Measurements from ENCODE around the gene REXO1.
"Not testable (repeated sequence)": the region's sequence is repeated elsewhere in the genome, so short reads cannot be mapped to it uniquely, and the experiment has no call there.

The REXO1 gene, protein sequence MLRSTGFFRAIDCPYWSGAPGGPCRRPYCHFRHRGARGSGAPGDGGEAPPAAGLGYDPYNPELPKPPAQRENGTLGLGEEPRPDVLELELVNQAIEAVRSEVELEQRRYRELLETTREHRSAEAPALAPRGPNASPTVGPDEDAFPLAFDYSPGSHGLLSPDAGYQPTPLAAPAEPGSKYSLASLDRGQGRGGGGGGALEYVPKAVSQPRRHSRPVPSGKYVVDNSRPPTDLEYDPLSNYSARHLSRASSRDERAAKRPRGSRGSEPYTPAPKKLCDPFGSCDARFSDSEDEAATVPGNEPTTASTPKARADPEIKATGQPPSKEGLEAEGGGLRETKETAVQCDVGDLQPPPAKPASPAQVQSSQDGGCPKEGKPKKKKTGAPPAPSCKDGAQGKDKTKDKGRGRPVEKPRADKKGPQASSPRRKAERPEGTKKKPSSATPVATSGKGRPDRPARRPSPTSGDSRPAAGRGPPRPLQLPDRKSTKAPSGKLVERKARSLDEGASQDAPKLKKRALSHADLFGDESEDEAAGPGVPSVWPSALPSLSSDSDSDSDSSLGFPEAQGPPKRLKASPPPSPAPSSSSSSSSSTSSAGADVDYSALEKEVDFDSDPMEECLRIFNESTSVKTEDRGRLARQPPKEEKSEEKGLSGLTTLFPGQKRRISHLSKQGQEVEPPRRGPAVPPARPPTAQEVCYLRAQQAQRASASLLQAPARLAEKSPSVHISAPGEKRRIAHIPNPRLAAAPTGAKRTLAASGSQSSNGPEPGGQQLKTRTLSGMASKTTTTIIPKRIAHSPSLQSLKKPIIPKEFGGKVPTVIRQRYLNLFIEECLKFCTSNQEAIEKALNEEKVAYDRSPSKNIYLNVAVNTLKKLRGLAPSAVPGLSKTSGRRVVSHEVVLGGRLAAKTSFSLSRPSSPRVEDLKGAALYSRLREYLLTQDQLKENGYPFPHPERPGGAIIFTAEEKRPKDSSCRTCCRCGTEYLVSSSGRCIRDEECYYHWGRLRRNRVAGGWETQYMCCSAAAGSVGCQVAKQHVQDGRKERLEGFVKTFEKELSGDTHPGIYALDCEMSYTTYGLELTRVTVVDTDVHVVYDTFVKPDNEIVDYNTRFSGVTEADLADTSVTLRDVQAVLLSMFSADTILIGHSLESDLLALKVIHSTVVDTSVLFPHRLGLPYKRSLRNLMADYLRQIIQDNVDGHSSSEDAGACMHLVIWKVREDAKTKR

DNA sequence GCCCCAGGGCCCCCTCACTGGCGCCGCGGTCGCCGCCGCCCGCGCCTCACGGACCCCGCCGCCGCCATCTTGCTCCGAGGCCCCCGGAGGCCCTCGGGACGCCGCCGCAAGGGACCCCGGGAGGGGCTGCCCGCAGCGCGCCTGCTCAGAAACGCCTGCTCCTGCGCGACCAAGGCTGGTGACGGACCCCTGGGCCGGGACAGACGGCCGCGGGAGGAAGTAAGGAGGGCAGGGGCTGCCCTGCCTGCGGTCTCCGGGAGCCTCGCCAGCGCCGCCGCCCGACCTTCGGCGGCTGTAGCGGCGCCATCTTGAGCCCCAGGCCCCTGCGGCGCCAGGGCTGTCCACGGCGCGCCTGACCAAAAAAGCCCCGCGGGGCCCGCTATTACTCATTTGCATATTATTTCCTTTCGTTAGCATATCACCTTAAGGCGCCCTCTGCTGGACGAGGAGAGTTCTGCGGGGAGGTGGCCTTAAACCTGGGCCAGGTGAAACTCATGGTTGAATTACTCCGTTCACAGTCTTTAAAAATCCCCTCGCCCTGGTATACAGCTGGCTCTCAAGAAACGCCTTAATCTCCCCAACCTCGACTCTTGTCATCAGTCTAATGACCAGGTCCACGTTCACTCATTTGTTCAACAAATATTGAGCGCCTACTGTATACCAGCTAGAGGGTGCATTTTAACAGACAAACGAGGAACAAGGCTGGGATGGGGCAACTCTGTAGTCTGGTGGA, at the start of gene REXO1:
TSS of gene REXO1 (minus strand) at position 85 of the 733 bp plus-strand sequence. CDS start 125 bp downstream, outside the sequence.
- DNase-seq (ENCODE audit: low spot score) = peak; percentile 94
- TF ChIP-seq, protein P1, sequence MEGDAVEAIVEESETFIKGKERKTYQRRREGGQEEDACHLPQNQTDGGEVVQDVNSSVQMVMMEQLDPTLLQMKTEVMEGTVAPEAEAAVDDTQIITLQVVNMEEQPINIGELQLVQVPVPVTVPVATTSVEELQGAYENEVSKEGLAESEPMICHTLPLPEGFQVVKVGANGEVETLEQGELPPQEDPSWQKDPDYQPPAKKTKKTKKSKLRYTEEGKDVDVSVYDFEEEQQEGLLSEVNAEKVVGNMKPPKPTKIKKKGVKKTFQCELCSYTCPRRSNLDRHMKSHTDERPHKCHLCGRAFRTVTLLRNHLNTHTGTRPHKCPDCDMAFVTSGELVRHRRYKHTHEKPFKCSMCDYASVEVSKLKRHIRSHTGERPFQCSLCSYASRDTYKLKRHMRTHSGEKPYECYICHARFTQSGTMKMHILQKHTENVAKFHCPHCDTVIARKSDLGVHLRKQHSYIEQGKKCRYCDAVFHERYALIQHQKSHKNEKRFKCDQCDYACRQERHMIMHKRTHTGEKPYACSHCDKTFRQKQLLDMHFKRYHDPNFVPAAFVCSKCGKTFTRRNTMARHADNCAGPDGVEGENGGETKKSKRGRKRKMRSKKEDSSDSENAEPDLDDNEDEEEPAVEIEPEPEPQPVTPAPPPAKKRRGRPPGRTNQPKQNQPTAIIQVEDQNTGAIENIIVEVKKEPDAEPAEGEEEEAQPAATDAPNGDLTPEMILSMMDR (IDR thresholded peaks at IDR 0.05; ENCODE audit: borderline replicate concordance, control extremely low read depth, extremely low read depth, insufficient read depth, missing control alignments) = peak; percentile 96
- in situ Hi-C loops (cut with MboI; ENCODE audit: low sequenced_read_pairs, unreplicated experiment) = no loop called here

DNA sequence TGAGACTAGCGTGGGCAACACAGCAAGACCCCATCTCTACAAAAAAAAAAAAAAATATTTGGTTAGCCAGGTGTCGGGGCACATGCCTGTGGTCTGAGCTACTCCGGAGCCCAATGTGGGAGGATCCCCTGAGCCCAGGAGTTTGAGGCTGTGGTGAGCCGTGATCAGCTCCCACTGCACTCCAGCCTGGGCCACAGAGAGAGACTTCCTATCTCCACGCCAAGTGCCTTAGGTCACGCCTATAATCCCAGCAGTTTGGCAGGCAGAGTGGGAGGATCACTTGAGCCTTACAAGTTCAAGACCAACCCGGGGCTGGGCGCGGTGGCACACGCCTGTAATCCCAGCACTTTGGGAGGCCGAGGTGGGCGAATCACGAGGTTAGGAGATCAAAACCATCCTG, 48.2 kb upstream of the REXO1 start:
- TF ChIP-seq, protein P1 (IDR thresholded peaks at IDR 0.05; ENCODE audit: borderline replicate concordance, control extremely low read depth, extremely low read depth, insufficient read depth, missing control alignments) = no peak
- no peak for DNase-seq (ENCODE audit: low spot score)

DNA sequence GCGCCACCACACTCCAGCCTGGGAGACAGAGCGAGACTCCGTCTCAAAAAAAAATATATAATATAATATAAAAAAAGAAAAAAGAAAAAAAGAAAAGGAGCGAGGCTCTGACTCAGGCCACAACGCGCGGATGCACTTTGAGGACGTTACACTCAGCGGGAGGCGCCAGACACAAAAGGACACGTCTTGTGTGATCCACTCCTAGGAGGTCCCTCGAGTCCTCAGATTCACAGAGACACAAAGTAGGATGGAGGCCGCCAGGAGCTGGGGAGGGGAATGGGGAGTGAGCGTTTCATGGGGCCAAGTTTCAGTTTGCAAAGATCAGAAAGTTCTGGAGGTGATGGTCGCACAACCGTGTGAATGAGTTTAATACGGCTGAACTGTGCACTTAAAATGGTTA, 45.5 kb upstream of the REXO1 start:
- in situ Hi-C loops (cut with MboI; ENCODE audit: low sequenced_read_pairs, unreplicated experiment) = no loop called here

More for the DNA sequence above, 48.2 kb upstream of the REXO1 start:
- in situ Hi-C loops (cut with MboI; ENCODE audit: low sequenced_read_pairs, unreplicated experiment) = no loop called here

DNA sequence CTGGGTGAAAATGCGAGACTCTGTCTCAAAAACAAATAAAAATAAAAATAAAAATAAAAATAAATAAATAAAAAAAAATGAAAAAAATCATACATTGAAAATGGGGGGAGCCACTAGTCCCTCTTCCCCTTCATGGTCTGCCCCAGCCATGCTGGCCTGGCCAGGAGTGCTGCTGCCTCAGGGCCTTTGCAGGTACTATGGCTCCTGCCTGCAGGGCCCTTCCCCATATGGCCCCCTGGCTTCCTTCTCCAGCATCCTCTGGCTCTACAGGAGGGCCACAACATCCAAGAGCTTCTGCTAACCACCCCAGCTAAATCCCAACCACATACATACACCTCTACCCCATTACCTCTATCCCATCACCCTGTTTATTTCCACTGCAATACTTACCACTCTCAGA, 41.6 kb upstream of the REXO1 start:
- TF ChIP-seq, protein P1 (IDR thresholded peaks at IDR 0.05; ENCODE audit: borderline replicate concordance, control extremely low read depth, extremely low read depth, insufficient read depth, missing control alignments) = no peak
- in situ Hi-C loops (cut with MboI; ENCODE audit: low sequenced_read_pairs, unreplicated experiment) = no loop called here

More for the DNA sequence above, 45.5 kb upstream of the REXO1 start:
- DNase-seq (ENCODE audit: low spot score) = no peak
- TF ChIP-seq, protein P1 (IDR thresholded peaks at IDR 0.05; ENCODE audit: borderline replicate concordance, control extremely low read depth, extremely low read depth, insufficient read depth, missing control alignments) = no peak

DNA sequence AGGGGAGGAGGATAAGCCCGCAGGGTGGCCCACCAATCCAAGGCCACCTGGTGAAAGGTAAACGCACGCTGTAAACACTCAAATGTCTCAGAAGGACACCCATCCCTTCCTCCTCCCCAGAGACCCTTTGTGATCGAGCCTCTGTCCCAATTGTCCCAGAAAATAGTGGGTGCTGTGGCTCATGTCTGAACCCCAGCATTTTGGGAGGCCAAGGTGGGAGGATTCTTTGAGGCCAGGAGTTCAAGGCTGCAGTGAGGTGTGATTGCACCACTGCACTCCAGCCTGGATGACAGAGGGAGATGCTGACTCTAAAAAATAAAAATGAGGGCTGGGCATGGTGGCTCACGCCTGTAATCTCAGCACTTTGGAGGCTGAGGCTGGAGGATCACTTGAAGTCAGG, 40.1 kb upstream of the REXO1 start:
- TF ChIP-seq, protein P1 (IDR thresholded peaks at IDR 0.05; ENCODE audit: borderline replicate concordance, control extremely low read depth, extremely low read depth, insufficient read depth, missing control alignments) = no peak
- in situ Hi-C loops (cut with MboI; ENCODE audit: low sequenced_read_pairs, unreplicated experiment) = no loop called here
- DNase-seq (ENCODE audit: low spot score) = no peak

More for the DNA sequence above, 41.6 kb upstream of the REXO1 start:
- no peak for DNase-seq (ENCODE audit: low spot score)

DNA sequence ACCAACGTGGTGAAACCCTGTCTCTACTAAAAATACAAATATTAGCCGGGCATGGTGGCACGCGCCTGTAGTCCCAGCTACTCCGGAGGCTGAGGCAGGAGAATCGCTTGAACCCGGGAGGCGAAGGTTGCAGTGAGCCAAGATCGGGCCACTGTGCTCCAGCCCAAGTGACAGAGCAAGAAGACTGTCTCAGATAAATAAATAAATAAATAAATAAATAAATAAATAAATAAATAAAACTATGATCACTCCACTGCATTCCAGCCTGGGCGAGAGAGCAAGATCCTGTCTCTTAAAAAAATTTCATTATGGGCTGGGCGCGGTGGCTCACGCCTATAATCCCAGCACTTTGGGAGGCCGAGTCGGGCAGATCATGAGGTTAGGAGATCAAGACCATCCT, 38.1 kb upstream of the REXO1 start:
- in situ Hi-C loops (cut with MboI; ENCODE audit: low sequenced_read_pairs, unreplicated experiment) = not testable (repeated sequence)

DNA sequence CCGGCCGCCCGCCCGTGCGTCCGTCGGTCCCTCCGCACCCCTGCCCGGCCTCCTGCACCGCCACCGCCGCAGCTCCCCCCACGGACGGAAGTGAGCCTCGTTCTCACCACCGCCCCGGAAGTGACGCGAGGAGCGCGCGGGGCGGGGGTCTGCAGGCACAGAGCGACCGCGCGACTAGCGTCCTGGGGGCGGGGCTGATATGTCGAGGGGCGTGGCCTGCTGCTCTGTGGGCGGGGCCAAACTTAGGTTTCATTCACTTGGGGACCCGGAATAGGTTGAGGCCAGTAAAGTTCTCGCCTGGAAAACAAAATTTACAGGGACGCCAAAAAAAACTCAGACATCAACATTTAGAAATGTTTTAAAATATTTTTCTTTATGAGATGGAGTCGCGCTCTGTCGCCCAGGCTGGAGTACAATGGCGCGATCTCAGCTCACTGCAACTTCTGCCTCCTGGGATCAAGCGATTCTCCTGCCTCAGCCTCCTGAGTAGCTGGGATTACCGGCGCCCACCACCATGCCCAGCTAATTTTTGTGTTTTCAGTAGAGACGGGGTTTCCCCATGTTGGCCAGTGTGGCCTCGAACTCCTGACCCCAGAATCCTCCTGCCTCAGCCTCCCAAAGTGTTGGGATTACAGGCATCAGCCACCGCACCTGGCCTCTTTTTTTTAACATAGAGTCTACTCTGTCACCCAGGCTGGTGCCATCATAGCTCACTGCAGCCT, 37.3 kb upstream of the REXO1 start, which contains the start of gene ABHD17A:
TSS of gene ABHD17A (minus strand) at position 99 of the 722 bp plus-strand sequence. CDS start 3,930 bp downstream, outside the sequence.
- DNase-seq (ENCODE audit: low spot score) = peak; percentile 98
- in situ Hi-C loops (cut with MboI; ENCODE audit: low sequenced_read_pairs, unreplicated experiment) = not testable (repeated sequence)

More for the DNA sequence above, 38.1 kb upstream of the REXO1 start:
- DNase-seq (ENCODE audit: low spot score) = not testable (repeated sequence)
